ENCODE data around the gene LRRTM1. TPM values are rescaled to one million over a fixed set of nuclear protein-coding genes. Genes with fewer than 3 reads are reported as not detected.

The LRRTM1 gene
- total RNA-seq, 2 experiments from 2014 or later = not detected

- no peaks in the 10 kb centered on the region for H3K27me3 Mint-ChIP-seq
- CTCF ChIA-PET = no interaction called here
- POLR2A ChIA-PET = no interaction called here
- no peaks in the 10 kb centered on the region for H3K4me1 Mint-ChIP-seq (ENCODE audit: low read depth)
- no peak overlapping the region for H3K4me3 Mint-ChIP-seq
- no peaks in the 10 kb centered on the region for H3K36me3 Mint-ChIP-seq
- intact Hi-C loops (cut with micrococcal nuclease) = no loop called here
- DNase-seq = no peak
- no peaks in the 10 kb centered on the region for H3K9me3 Mint-ChIP-seq
- no peak overlapping the region for H3K27ac Mint-ChIP-seq
These were observed 47.8 kb downstream of the LRRTM1 start for GRCh38 chr2:80256782-80257167.

DNA sequence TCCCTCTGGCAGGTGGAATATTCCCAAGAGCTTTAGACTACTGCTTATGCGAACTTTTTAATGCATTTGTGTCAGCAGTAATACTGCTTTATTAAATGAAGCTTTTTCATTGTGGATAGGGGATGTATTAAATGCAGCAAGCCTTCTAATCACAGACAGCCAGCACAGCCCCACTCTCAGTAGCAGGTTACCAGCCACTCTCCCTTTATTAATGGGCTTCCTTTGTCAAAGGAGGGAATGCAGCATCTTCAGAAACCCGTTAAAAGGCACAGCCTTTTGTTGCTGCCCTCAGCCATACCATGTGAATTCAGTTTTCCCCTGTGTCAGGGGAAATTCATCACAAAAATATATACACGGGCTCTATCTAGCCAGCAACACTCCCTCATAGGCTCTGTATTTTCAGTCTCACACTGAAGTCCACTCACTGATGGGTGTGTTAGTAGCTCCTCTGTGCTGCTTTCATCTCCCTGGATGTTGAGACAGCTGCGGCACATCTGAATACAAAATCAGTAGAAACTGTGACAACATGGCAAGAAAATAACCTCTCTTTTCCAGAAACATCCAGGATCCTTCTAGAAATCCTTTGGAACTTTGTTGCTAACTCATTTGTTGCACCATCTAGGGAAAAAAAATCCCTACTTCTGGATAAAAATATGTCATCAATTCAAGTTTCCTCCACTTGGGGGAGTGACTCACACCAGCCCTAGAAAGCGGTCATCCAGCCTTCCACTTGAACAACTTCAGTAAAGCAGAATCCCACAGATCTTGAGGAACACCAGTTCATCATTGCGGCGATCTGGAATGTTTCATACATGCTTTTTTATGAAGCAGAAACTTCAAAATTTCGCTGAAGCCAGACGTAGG is 48.4 kb downstream of the LRRTM1 start:
- ChIA-PET CTCF (interaction anchor here (0.7 kb wide), 1 partner anchor 186 kb away, joined by 4 read pairs; no protein-coding TSS in a partner anchor), POLR2A (no interaction called here)
- Mint-ChIP-seq H3K4me3 (no peak overlapping the region), H3K36me3 (no peaks in the 10 kb centered on the region), H3K27me3 (no peaks in the 10 kb centered on the region), H3K9me3 (no peaks in the 10 kb centered on the region), H3K27ac (no peak overlapping the region), H3K4me1 (ENCODE audit: low read depth) (no peaks in the 10 kb centered on the region)
- intact Hi-C loops (cut with micrococcal nuclease) = no loop called here
- no peak for DNase-seq

DNA sequence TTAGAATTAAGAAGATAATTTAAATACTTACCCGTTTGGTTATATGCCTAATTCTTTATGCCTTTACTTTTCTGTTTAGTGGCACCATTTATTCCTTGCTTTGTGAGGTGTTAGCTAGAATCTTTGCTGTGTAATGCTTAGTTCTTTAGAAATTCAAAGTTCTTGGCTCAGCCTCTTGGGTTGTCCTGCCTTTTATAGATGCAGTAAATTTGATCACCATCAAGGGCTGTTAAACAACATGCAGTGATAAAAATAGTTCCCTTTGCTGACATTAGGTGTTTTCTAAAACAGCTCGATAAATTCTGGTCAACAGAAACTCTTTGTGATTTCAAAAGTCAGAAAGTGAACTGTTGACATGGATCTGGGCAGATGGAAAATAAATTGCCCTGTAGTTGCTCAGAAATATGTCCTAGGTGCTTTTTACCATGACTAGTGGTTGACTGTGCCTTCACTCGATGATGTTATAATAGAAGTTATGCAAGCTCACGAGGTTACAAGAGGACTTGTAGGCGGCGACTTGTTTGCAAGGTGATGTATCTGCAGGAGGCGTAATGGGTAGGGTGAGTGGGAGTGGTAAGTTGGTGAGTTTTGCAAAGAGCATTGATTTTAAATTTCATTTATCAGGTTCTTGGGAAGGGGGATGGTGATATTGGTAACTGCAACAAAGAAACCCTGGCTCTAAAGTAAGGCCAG is 52.1 kb downstream of the LRRTM1 start:
- H3K27me3 Mint-ChIP-seq = no peaks in the 10 kb centered on the region
- H3K4me3 Mint-ChIP-seq = no peak overlapping the region
- intact Hi-C loops (cut with micrococcal nuclease) = no loop called here
- no peaks in the 10 kb centered on the region for H3K36me3 Mint-ChIP-seq
- H3K4me1 Mint-ChIP-seq (ENCODE audit: low read depth) = no peaks in the 10 kb centered on the region
- no peak overlapping the region for H3K27ac Mint-ChIP-seq
- ChIA-PET POLR2A (no interaction called here), CTCF (no interaction called here)
- DNase-seq = no peak
- no peaks in the 10 kb centered on the region for H3K9me3 Mint-ChIP-seq
